GM19238 (cell line): ENCODE measurements around the gene FHOD3.

ENCODE experiments used
- DNase-seq: peaks from one replicate; pipeline ENCODE4 v3.0.0; 2011; ENCODE audit warnings: low spot score; ENCODE audit not compliant: insufficient read length

FHOD3 gene

GRCh38 chr18:36620788-36621187, 323.3 kb downstream of the FHOD3 start:
- DNase-seq: no peak

DNA sequence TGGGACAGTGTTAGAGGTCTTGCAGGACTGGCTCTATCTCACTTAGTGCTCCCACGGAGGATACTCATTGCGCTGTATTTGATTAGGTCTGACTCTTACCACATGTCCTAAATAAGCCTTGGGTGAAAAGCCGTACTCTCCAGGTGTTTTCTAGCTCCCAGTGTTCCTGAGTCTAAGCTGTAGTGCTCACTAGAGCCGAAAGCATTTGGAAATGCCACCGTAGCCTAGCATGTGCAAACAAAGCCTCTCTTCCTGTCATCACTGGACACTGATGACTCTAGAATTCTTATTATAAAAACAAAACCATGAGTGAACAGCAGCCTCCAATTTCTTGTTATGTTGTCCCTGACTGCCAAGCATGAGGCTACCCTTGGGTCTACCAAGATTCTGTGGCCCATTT, 325.1 kb downstream of the FHOD3 start:
- no peak for DNase-seq

- no peak for DNase-seq
Observed at GRCh38 chr18:36623091-36623490, 325.6 kb downstream of the FHOD3 start.

DNA sequence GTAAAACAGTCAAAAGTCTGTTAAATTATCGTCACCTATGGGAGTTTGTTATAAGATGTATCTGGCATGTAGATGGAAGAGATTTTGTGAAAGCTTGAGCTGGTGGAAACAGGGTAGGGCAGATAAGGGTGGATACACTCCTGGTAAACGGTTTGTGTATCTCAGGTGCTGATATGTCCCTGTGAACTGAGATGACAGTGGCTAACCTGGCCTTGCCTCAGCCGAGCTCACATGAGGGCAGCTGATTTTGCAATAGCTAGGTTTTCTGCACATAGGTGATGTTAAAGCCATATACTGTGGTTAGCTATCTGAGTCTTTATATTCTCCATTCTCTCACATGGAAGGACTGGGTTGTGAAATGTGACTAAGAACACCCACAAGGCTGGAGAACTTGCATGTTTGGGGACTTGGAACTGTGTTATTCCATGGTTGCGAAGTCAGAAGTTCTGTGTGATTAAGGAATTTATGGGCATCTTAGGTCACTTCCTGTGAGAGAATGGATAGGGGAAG, 326.2 kb downstream of the FHOD3 start:
- no peak for DNase-seq

DNA sequence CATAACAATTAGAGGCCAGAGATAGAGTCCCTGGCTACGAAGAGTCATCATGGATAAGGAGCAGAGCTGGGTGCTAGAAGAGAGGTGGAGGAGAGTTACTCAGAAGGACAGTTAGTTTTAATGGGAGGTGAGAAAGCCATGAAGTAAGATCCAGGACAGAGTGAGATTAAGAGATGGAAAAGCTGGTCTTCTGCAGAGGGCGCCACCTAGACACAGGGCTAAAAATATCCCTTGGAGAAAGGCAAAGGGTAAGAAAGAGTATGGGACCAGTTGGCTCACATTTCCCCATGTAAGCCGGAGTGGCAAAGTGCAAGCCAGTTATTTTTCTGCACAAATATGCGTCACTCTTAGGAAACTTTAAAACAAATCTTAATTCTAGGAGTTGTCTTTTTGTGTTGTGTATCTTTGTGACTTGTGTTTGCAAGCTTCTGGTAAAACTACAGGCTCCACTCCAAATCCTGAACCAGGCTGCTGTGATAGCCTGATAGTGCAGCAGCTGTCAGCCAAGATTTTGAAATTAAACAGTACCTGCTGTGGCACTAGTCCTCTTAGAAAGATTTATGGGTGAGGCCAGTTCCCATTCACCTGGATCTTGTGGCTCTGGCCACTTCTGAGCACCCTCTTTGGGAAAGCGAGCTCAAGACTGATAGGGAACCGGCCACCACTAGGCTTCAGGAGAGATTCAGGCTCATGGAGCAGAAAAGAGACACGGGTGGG, 327.1 kb downstream of the FHOD3 start:
- no peak for DNase-seq

DNA sequence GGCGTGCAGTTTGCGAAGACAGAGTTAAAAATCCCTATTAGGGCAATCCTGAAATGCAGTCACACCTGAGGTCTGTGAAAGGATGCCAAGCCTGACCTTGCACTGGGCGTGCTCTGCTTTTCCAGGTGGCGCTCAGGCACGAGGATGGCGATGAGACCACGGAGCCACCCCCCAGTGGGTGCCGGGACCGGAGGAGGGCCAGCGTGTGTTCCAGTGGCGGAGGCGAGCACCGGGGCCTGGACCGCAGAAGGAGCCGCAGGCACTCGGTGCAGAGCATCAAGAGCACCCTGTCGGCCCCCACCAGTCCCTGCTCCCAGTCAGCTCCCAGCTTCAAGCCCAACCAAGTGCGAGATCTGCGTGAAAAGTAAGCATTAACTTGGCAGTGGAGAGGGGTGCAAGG, 327.9 kb downstream of the FHOD3 start:
- DNase-seq: no peak

GRCh38 chr18:36627637-36628036, 330.1 kb downstream of the FHOD3 start:
- DNase-seq: no peak

DNA sequence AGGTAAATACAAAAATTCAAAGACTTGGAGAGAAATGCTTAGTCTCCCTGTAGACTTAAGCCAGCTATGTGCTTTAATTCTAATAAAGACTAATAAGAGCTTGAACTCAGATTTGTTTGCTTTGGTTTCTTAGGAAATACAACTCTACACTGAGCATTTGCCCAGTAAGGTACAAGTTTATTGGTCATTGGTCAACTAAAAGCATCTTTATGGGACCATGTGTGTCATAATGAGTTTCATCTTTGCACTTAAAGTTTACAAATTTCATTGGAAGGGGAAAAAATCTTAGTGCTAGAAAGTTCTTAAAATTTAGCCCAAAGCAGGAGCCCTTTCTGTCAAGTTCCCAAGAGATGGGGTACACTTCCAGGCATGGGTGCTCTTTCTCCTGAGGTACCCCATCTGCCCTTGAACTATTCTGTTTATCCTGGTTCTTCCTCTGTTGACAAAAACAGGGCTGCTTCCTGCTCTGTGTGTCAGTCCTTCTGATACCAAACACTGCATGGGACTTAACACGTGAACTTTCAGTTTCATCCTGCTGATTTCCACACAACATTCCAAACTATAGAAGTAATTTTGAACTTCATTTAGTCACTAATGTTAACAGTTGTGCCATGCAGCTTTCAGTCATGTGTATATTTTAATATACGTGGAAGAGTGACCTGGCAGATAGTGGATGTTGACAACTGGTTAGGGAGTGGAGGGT, 331.1 kb downstream of the FHOD3 start:
- no peak for DNase-seq

DNA sequence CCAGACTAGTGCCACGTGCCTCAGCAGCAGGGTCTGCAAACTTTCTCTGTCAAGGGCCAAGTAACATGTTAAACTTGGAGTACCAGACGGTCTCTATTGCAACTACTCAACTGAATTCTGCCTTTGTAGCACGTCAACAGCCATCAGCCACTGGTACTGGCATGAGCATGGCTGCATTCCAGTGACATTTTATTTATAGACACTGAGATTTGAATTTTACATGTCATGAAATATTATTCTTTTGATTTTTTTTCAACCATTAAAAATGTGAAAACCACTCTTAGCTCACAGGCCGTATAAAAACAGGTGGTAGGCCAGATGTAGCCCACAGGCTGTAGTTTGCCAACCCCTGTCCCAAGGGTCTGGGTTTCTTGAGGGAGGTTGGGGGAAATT, 331.6 kb downstream of the FHOD3 start:
- no peak for DNase-seq

DNA sequence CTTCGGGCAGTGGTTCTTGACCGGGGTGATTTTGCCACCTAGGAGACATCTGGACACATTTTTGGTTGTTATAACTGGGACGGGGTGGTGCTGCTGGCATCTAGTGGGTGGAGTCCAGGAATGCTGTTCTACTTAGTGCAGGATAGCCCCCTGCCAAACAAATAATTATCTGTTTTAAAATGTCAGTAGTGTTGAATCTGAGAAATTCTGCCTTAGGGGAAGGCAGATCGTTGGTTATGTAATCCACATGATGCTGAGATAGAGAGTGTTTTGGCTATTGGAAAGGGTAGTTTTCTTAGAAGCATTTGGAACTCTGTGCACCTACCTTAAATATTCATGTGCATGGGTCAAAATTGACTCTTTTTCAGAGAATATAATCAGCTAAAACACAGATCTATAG, 332.3 kb downstream of the FHOD3 start:
- no peak for DNase-seq

DNA sequence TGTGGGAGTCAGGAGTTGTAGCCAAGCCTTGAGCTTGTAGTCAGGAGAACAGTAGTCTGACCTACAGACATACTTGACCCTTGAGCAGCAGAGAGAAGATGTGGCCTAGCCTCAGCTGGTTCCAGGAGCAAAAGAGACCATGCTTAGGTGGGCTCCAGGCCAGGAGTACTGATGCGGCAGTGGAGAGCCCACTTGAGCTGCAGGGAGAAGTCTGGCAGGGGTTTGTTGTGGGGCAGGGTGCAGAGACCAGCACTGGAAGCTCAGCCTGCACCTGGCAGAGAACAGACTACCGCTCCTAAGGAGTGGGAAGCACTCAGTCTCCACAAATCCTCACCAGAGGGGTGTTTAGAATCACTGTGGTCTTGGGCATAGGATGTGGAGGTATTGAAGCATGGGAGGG, 333.4 kb downstream of the FHOD3 start:
- DNase-seq: no peak

- no peak for DNase-seq
Observed at GRCh38 chr18:36633961-36634412, 336.5 kb downstream of the FHOD3 start.

GRCh38 chr18:36634573-36635216, 337.2 kb downstream of the FHOD3 start:
- no peak for DNase-seq

GRCh38 chr18:36635414-36636096, 338.0 kb downstream of the FHOD3 start:
- no peak for DNase-seq

DNA sequence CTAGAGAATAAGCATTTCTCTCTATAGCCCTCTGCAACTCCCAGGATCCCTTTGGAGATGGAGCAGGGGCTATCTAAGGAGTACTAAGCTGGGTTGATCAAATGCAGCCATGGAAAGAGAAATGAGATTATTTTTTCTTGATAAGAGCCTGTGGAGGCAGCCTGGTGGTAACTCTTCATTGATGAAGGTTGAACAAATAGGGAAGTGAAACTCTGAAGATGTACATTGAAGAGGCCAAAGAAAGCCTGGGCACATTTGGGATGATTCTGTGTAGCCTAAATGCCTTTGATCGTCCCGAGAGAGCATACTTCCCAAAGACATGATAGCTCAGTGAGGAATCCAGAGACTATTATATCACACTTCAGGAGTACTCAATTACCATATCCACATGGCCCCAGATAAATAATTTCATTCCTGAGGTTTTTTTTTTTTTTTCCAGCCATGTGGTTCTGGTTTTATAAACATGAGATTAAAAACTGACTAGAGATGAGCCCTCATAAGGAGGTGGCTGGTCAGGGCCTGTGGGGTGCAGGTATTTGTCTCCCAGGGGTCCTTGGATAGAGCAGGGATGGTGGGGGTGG, 338.8 kb downstream of the FHOD3 start:
- DNase-seq: no peak

DNA sequence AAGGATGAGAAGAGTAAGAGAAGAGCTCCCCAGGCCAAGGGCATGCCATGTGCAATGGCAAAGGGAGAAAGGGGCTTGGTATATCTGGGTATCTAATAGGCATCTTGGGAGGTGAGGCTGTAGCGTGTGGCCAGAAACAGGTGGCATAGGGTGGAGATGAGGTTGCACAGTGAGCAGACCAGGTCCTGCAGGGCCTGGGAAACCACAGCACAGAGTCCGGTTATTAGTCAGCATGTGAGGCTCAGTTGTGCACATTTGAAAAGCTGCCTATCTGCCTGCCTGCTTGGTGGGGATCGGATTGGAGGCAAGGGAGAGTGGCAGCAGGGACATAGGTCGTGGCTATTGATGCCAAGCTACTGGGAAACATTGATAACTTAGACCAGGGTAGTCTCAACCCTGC, 340.7 kb downstream of the FHOD3 start:
- peak; percentile 47 for DNase-seq

DNA sequence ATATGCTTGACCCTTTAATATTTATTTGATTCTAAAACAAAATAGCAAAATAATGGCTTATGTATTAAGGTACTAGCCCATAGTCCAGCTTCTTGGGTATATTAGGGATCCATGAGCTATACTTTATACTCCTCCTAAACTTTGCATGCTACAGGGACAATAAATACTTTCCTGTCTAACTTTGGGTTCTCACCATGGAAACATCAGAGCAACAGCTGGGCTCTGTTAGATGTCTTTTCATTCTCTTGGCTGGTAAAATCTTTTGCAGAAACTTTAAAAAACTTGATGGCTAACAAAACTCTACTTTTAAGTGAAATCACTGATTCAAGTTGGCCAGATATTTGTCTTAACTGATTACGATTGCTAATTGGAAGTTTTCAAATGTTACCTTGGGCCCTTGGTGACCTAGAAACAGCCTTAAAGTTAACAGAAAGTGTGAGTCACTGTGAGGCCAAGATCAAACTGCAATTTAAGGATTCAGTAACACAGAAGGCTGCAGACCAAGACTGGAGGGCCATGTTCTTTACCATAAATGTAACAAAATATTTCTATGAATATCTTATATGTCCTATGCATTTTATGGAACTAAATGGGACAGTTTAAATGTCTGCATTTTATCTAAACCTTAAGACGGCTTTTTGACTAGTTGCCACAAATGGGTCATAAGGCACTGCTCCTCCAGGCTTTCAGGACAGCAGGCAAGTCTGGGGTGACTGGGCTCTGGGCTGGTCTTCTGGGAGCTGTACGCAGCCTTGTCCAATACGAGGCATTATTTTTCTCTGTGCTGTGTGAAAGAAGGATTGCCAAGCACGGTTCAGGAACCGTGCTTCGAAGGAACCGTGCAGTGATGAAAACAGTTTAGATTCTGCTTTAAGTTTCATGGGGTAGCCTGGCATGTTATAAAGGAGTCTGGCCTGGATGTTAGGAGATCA, 342.8 kb downstream of the FHOD3 start:
- DNase-seq: no peak

DNA sequence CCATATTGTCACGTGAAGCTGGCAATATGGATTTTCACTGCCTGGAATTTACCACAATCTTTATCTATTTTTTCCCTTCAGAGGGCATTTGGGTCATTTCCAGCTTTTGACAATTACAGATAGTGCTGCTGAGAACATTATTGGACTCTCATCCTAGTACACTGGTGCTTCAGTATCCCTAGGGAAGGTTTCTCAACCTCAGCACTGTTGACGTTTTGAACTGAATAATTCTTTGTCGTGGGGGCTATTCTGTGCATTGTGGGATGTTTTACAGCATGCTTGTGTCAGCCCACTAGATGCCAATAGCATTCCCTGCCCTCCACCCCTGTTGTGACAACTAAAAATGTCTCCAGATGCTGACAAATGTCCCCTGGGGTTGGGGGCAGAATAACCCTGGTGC, 345.5 kb downstream of the FHOD3 start:
- no peak for DNase-seq

DNA sequence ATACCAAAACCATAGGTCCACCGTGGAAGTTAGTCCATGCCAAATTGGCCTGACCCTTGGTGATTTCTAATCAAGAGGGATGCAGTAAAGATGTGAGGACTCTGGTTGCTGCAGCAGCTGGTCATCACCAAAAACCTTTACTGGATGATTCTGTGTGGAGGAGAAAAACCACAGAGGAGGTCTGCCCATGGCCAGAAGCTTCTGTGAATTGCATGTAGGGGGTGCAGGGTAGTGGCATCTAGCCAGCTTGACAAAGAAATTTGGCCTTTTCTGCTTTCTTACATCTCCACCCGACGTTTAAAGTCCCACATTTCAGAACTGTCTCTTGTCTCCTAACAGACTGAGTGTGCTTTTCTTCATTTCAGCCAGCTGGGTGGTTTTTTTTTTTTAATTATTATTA, 351.3 kb downstream of the FHOD3 start:
- no peak for DNase-seq

GRCh38 chr18:36649205-36649604, 351.7 kb downstream of the FHOD3 start:
- DNase-seq: no peak
